Measurements from ENCODE around the gene PCGF3. TPM values are rescaled to one million over a fixed set of nuclear protein-coding genes. Genes with fewer than 3 reads are reported as not detected.
A peak's percentile ranks its signal among the peaks of the same experiment; 100 is the strongest.

Gene PCGF3
- total and polyA plus RNA-seq, 2 experiments from 2014 or later, result 21.0 to 26.0 TPM

DNA sequence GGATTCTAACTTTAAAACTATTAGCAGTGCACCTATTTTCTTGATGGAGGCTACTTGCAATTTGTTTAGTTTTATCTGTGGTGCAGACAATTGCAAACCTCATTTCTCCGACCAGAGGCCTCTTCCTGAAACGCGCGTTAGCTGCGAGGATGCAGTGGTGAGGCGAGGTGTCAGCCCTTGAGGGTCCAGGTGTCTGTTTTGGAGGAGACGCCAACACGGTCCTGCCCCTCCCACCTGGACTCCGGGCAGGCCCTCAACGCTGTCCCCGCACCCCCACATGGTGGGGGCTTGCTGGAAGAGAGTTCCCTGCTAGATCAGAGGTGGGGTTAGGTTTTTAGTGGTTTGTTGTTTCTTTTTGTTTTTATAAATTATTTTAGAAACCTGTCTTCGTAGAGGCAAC, 34.4 kb downstream of the PCGF3 start:
- WGBS, 2 experiments (ENCODE audit: low coverage in 1 of 2, low lambda C conversion rate in 2 of 2, missing lambda C conversion rate in 2 of 2), result 95 to 98% methylated on average over 12 of the region's 12 CpGs
- H3K9ac ChIP-seq, result no peak overlapping the region
- H3K36me3 ChIP-seq (ENCODE audit: low read depth), result peaks cover 10% of the 10 kb centered on the region; the same call in 1 of the 2 replicates
- in situ Hi-C loops (cut with MboI), result no loop called here
- H3K9me3 ChIP-seq (ENCODE audit: low read depth), result no peaks in the 10 kb centered on the region
- no peaks in the 10 kb centered on the region for H3K9me2 ChIP-seq (ENCODE audit: insufficient read depth)
- no peak for TF ChIP-seq EZH2 (IDR thresholded peaks at IDR 0.05; ENCODE audit: insufficient read depth, poor library complexity, severe bottlenecking)
- TF ChIP-seq EZH2phosphoT487 (IDR thresholded peaks at IDR 0.05; ENCODE audit: insufficient read depth, low read depth), result no peak
- no peak for DNase-seq
- H3K27me3 ChIP-seq (replicated peaks; ENCODE audit: insufficient read depth), result no peaks in the 10 kb centered on the region
- no peak overlapping the region for H2AFZ ChIP-seq
- no peak overlapping the region for H3K27ac ChIP-seq
- no peak overlapping the region for H3K4me3 ChIP-seq
- no peaks in the 10 kb centered on the region for H3K4me1 ChIP-seq (ENCODE audit: insufficient read depth)
- H3K79me2 ChIP-seq (ENCODE audit: insufficient read depth), result no peaks in the 10 kb centered on the region
- no peak overlapping the region for H3K4me2 ChIP-seq (ENCODE audit: unreplicated experiment)
- no peaks in the 10 kb centered on the region for H4K20me1 ChIP-seq (ENCODE audit: insufficient read depth)
- 0 out of 2 replicates have a peak, but pooled peaks cover 7% of the 10 kb centered on the region for H3F3A ChIP-seq (ENCODE audit: insufficient read depth)

DNA sequence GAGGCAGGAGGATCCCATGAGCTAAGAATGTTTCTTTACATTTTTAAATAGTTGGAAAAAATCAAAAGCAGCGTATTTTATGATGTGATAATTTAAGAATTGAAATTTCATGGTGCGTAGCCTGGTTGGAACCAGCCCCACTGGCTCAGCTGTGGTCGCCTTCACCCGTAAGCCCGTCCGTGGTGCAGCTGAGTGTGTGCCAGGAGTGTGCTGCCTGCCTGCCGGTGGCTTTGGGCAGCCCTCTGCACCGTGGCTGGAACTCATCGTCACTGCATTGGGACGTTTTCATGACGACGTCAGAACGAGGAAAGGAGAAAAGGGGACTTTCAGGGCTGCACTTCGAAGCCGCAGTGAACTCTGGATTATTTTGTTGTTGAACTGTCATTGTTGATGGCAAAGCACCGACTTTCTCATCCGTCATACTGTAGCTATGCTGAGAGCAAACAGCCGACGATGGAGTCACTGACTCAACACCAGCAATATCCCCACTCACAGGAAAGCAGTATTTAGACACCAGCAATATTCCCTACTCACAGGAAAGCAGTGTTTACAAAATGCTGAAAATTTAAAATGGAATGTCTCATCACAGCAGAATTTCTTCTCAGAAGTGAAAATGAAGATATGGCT, 35.1 kb downstream of the PCGF3 start:
- Histone ChIP-seq H3K9ac (no peak overlapping the region), H3K27ac (no peak overlapping the region), H3K36me3 (ENCODE audit: low read depth) (peaks cover 6% of the 10 kb centered on the region; the same call in 1 of the 2 replicates), H3K9me3 (ENCODE audit: low read depth) (no peaks in the 10 kb centered on the region), H3K9me2 (ENCODE audit: insufficient read depth) (no peaks in the 10 kb centered on the region), H2AFZ (no peak overlapping the region), H3F3A (ENCODE audit: insufficient read depth) (0 out of 2 replicates have a peak, but pooled peaks cover 7% of the 10 kb centered on the region), H3K79me2 (ENCODE audit: insufficient read depth) (no peaks in the 10 kb centered on the region), H4K20me1 (ENCODE audit: insufficient read depth) (no peaks in the 10 kb centered on the region), H3K27me3 (replicated peaks; ENCODE audit: insufficient read depth) (no peaks in the 10 kb centered on the region), H3K4me2 (ENCODE audit: unreplicated experiment) (no peak overlapping the region), H3K4me3 (no peak overlapping the region), H3K4me1 (ENCODE audit: insufficient read depth) (no peaks in the 10 kb centered on the region)
- peak; percentile 50 for DNase-seq
- whole genome bisulfite sequencing, 2 experiments (ENCODE audit: low coverage in 1 of 2, low lambda C conversion rate in 2 of 2, missing lambda C conversion rate in 2 of 2), result 77 to 78% methylated on average over 19 of the region's 19 CpGs
- TF ChIP-seq EZH2 (IDR thresholded peaks at IDR 0.05; ENCODE audit: insufficient read depth, poor library complexity, severe bottlenecking), result no peak
- no peak for TF ChIP-seq EZH2phosphoT487 (IDR thresholded peaks at IDR 0.05; ENCODE audit: insufficient read depth, low read depth)
- in situ Hi-C loops (cut with MboI), result no loop called here

- no peak for DNase-seq
- H3K27ac ChIP-seq, result no peak overlapping the region
- 0 out of 2 replicates have a peak, but pooled peaks cover 7% of the 10 kb centered on the region for H3F3A ChIP-seq (ENCODE audit: insufficient read depth)
- H3K4me1 ChIP-seq (ENCODE audit: insufficient read depth), result no peaks in the 10 kb centered on the region
- WGBS, 2 experiments (ENCODE audit: low coverage in 1 of 2, low lambda C conversion rate in 2 of 2, missing lambda C conversion rate in 2 of 2), result 74 to 77% methylated on average over 19 to 20 of the region's 21 CpGs
- H3K9ac ChIP-seq, result no peak overlapping the region
- no peaks in the 10 kb centered on the region for H3K27me3 ChIP-seq (replicated peaks; ENCODE audit: insufficient read depth)
- H2AFZ ChIP-seq, result no peak overlapping the region
- H3K79me2 ChIP-seq (ENCODE audit: insufficient read depth), result no peaks in the 10 kb centered on the region
- no peak overlapping the region for H3K4me3 ChIP-seq
- H3K9me3 ChIP-seq (ENCODE audit: low read depth), result no peaks in the 10 kb centered on the region
- H3K9me2 ChIP-seq (ENCODE audit: insufficient read depth), result no peaks in the 10 kb centered on the region
- no peaks in the 10 kb centered on the region for H4K20me1 ChIP-seq (ENCODE audit: insufficient read depth)
- H3K4me2 ChIP-seq (ENCODE audit: unreplicated experiment), result no peak overlapping the region
- H3K36me3 ChIP-seq (ENCODE audit: low read depth), result peaks cover 5% of the 10 kb centered on the region; the same call in 1 of the 2 replicates
- in situ Hi-C loops (cut with MboI), result no loop called here
- no peak for TF ChIP-seq EZH2 (IDR thresholded peaks at IDR 0.05; ENCODE audit: insufficient read depth, poor library complexity, severe bottlenecking)
- TF ChIP-seq EZH2phosphoT487 (IDR thresholded peaks at IDR 0.05; ENCODE audit: insufficient read depth, low read depth), result no peak
Observed at GRCh38 chr4:742096-742741, 36.6 kb downstream of the PCGF3 start.

- in situ Hi-C loops (cut with MboI), result no loop called here
- H3K27me3 ChIP-seq (replicated peaks; ENCODE audit: insufficient read depth), result no peaks in the 10 kb centered on the region
- H3K4me1 ChIP-seq (ENCODE audit: insufficient read depth), result no peaks in the 10 kb centered on the region
- no peaks in the 10 kb centered on the region for H4K20me1 ChIP-seq (ENCODE audit: insufficient read depth)
- H3K4me2 ChIP-seq (ENCODE audit: unreplicated experiment), result no peak overlapping the region
- H3F3A ChIP-seq (ENCODE audit: insufficient read depth), result peaks cover 7% of the 10 kb centered on the region; the same call in 1 of the 2 replicates
- peak; percentile 78 for DNase-seq
- no peaks in the 10 kb centered on the region for H3K79me2 ChIP-seq (ENCODE audit: insufficient read depth)
- WGBS, 2 experiments (ENCODE audit: low coverage in 1 of 2, low lambda C conversion rate in 2 of 2, missing lambda C conversion rate in 2 of 2), result 68 to 69% methylated on average over 24 to 26 of the region's 26 CpGs
- no peaks in the 10 kb centered on the region for H3K9me3 ChIP-seq (ENCODE audit: low read depth)
- H2AFZ ChIP-seq, result no peak overlapping the region
- TF ChIP-seq EZH2phosphoT487 (IDR thresholded peaks at IDR 0.05; ENCODE audit: insufficient read depth, low read depth) (no peak), EZH2 (IDR thresholded peaks at IDR 0.05; ENCODE audit: insufficient read depth, poor library complexity, severe bottlenecking) (no peak)
- no peak overlapping the region for H3K9ac ChIP-seq
- no peaks in the 10 kb centered on the region for H3K9me2 ChIP-seq (ENCODE audit: insufficient read depth)
- no peak overlapping the region for H3K27ac ChIP-seq
- peaks cover under 1% of the 10 kb centered on the region; the same call in 1 of the 2 replicates for H3K36me3 ChIP-seq (ENCODE audit: low read depth)
- no peak overlapping the region for H3K4me3 ChIP-seq
Observed at GRCh38 chr4:742742-743311, 37.2 kb downstream of the PCGF3 start.

Measured in GM23248 (cell line).